ENCODE results near the gene PALM.

Gene PALM

GRCh38 chr19:763869-764268 lies 55.1 kb downstream of the PALM start:
- Histone ChIP-seq H3K9me3 (peaks cover 0 to 4% (median 2%) of the 10 kb centered on the region in 3 donors), H3K4me1 (peaks cover 0 to 10% (median 2%) of the 10 kb centered on the region in 4 donors), H3K36me3 (no peaks in the 10 kb centered on the region), H3K27ac (no peak overlapping the region), H3K27me3 (peaks cover 0 to 49% of the 10 kb centered on the region in 2 donors), H3K4me3 (no peak overlapping the region)
- intact Hi-C loops (cut with DNase I; ENCODE audit: low total_unique reads): no loop called here
- TF ChIP-seq CTCF (IDR thresholded peaks at IDR 0.05): no peak
- no peak for DNase-seq

- no peak for TF ChIP-seq CTCF (IDR thresholded peaks at IDR 0.05)
- no peak overlapping the region for H3K4me3 ChIP-seq
- H3K4me1 ChIP-seq: peaks cover 0 to 10% (median 2%) of the 10 kb centered on the region in 4 donors
- H3K27me3 ChIP-seq: peaks cover 0 to 52% of the 10 kb centered on the region in 2 donors
- DNase-seq: no peak
- H3K36me3 ChIP-seq: no peaks in the 10 kb centered on the region
- intact Hi-C loops (cut with DNase I; ENCODE audit: low total_unique reads): no loop called here
- H3K9me3 ChIP-seq: no peaks in the 10 kb centered on the region
- no peak overlapping the region for H3K27ac ChIP-seq
These were observed 55.6 kb downstream of the PALM start for GRCh38 chr19:764301-764700.

DNA sequence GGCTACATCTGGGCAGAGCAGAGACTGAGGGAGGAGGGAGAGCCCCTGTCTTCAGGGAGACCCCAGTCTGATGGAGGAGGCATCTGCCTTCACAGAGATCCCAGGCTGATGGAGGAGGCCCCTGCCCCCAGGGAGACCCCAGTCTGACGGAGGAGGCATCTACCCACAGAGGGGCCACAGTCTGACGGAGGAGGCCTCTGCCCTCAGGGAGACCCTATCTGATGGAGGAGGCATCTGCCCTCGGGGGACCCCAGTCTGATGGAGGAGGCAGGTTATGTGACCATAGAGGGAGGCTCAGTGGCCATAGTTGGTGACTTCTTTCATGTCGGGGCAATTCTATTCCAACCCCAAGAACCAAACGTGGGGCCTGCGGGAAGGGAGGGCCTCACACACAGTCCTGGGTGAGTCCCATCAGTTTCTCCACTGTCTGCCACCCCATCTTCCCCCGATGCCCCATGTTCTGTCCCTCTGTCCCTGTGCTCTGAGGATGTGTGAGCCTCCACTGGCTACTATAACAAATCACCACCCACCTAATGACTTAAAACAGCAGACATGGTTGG lies 56.5 kb downstream of the PALM start:
- no peak for DNase-seq
- H3K27ac ChIP-seq: no peak overlapping the region
- intact Hi-C loops (cut with DNase I; ENCODE audit: low total_unique reads): loop anchor here (5.0 kb wide), 1 partner anchor 217 kb away; the partner anchor contains the start of gene WDR18
- H3K4me1 ChIP-seq: peaks cover 0 to 10% (median 2%) of the 10 kb centered on the region in 4 donors
- H3K36me3 ChIP-seq: no peaks in the 10 kb centered on the region
- no peaks in the 10 kb centered on the region for H3K9me3 ChIP-seq
- H3K4me3 ChIP-seq: no peak overlapping the region
- TF ChIP-seq CTCF (IDR thresholded peaks at IDR 0.05): no peak
- peaks cover 0 to 52% of the 10 kb centered on the region in 2 donors for H3K27me3 ChIP-seq

DNA sequence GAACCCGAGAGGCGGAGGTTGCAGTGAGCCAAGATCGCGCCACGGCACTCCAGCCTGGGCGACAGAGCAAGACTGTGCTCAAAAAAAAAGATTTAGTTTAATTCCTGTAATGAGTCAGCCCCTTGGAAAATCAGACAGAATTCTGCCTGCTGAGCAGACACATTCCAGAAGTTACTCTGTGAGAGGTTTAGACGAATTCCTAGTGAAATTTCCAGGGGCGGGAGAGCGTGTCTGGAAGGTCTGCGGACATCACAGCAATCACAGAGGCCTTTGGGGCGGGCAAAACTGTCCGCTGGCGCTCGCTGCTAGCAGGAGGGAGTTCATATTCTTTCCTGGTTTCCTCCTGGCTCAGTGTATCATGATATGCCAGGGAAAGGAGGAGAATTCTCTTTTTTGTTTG lies 59.7 kb downstream of the PALM start:
- H3K4me1 ChIP-seq: peaks cover 0 to 10% (median 4%) of the 10 kb centered on the region in 4 donors
- H3K9me3 ChIP-seq: no peaks in the 10 kb centered on the region
- intact Hi-C loops (cut with DNase I; ENCODE audit: low total_unique reads): loop anchor here (5.0 kb wide), 1 partner anchor 214 kb away; the partner anchor contains the start of gene WDR18
- H3K27ac ChIP-seq: no peak overlapping the region
- H3K4me3 ChIP-seq: no peak overlapping the region
- peaks cover 0 to 49% of the 10 kb centered on the region in 2 donors for H3K27me3 ChIP-seq
- no peaks in the 10 kb centered on the region for H3K36me3 ChIP-seq
- DNase-seq: no peak
- no peak for TF ChIP-seq CTCF (IDR thresholded peaks at IDR 0.05)

DNA sequence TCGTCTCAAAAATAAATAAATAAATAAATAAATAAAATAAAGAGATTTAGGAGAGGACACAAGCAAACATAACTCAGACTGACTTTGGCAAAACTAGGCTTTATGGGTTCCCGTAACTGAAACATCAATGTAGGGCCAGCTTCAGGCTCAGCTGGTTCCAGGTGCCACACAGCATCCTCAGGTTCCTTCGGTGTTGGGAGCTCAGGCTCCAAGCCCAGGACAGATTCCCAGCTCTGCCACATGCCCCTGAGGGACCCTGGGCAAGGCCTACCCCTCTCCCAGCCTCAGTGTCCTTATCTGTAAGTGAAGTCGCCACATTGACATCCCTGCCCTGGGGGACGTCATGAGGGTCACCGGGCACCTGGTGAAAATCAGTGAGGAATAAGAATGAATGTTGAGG lies 60.9 kb downstream of the PALM start:
- DNase-seq: no peak
- H3K27me3 ChIP-seq: peaks cover 0 to 37% of the 10 kb centered on the region in 2 donors
- no peaks in the 10 kb centered on the region for H3K9me3 ChIP-seq
- no peak overlapping the region for H3K4me3 ChIP-seq
- TF ChIP-seq CTCF (IDR thresholded peaks at IDR 0.05): no peak
- intact Hi-C loops (cut with DNase I; ENCODE audit: low total_unique reads): loop anchor here (5.0 kb wide), 2 partner anchors 148 to 213 kb away; partner anchors contain the start of genes KISS1R and WDR18
- H3K36me3 ChIP-seq: no peaks in the 10 kb centered on the region
- H3K4me1 ChIP-seq: peaks cover 0 to 10% (median 4%) of the 10 kb centered on the region in 4 donors
- H3K27ac ChIP-seq: no peak overlapping the region
